HG03196 (cell line): Measurements from ENCODE around the gene ARHGAP10.
"Not testable (repeated sequence)": the region's sequence is repeated elsewhere in the genome, so short reads cannot be mapped to it uniquely, and the experiment has no call there.

Experiments
- ATAC-seq: cut with Tn5 transposase; IDR thresholded peaks from one replicate; pipeline ENCODE4 v1.9.1; 2021; ENCODE audit not compliant: unreplicated experiment

The ARHGAP10 gene

DNA sequence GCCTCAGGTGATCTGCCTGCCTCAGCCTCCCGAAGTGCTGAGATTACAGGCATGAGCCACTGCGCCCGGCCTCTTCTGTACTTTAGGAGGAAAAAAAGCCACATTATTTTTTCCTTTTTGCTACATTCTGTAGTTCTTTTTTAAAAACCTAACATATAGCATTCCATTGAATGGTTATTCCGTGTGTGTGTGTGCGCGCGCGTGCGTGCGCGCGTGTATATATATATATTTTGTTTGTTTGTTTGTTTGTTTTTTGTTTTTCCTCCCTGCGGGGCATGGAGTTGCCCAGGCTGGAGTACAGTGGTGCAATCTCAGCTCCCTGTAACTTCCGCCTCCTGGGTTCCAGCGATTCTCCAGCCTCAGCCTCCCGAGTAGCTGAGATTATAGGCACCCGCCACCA lies 59.5 kb downstream of the ARHGAP10 start:
- no peak for ATAC-seq

- no peak for ATAC-seq
These were observed 60.0 kb downstream of the ARHGAP10 start for GRCh38 chr4:147791865-147792264.

- no peak for ATAC-seq
These were observed 61.9 kb downstream of the ARHGAP10 start for GRCh38 chr4:147793569-147794313.

GRCh38 chr4:147794314-147794680 lies 62.4 kb downstream of the ARHGAP10 start:
- no peak for ATAC-seq

DNA sequence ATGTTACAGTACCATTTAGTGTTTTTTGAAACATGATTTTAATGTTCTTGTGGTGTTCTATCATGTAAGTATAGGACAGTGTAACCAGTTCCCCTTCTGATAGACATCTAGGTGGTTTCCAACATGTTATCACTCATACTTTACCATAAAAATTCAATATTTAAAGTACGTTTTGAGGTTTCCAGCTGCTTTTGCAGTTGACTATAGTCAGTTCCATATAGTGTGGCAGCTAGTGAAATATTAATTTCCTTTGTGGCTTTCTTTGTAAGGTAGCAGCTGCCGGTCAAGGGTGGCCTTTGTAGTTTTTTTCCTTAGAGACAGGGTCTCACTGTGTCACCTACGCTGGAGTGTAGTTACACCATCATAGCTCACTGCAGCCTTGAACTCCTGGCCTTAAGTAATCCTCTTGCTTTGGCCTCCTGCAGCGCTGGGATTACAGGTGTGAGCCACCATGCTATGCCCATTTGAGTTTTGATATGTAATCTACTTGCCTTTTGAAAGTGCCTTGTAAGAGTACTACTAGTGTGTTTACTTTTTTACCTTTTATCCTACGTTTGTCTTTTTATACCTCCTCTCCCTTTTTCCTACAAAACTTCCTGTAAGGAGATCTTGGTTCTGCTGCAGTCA lies 63.0 kb downstream of the ARHGAP10 start:
- ATAC-seq: peak; percentile 72

DNA sequence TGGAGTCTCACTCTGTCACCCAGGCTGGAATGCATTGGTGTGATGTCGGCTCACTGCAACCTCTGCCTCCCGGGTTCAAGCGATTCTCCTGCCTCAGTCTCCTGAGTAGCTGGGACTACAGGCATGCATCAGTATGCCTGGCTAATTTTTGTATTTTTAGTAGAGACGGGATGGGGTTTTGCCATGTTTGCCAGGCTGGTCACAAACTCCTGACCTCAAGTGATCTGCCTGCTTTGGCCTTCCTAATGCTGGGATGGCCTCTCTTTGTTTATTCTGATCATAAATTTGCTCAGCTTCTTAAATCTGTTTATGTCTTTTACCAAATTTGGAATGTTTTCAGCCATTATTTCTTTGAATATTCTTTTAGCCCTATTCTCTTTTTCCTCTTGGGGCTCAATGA lies 67.2 kb downstream of the ARHGAP10 start:
- ATAC-seq: not testable (repeated sequence)

- ATAC-seq: peak; percentile 97
These were observed 68.2 kb downstream of the ARHGAP10 start for GRCh38 chr4:147799986-147800555.

DNA sequence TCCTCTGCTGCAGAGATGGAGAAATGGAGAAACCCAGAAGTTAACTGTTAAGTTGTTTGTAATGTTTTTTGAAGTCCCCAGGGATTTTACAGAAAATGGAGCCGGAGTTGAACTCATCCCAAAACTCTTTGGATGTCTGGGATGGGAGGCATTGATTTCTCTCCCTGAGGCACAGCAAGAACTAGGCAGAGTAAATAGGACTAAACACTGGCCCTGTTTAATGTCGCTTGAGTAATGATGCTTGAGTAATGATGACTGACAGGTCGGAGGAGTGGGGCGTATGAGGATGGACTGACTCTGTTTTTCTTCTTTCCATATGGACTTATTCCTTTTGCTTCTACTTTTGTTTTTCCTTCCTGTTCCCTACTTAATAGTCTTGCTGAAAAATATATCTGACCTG lies 69.9 kb downstream of the ARHGAP10 start:
- ATAC-seq: no peak

GRCh38 chr4:147802346-147802745 lies 70.5 kb downstream of the ARHGAP10 start:
- ATAC-seq: no peak

DNA sequence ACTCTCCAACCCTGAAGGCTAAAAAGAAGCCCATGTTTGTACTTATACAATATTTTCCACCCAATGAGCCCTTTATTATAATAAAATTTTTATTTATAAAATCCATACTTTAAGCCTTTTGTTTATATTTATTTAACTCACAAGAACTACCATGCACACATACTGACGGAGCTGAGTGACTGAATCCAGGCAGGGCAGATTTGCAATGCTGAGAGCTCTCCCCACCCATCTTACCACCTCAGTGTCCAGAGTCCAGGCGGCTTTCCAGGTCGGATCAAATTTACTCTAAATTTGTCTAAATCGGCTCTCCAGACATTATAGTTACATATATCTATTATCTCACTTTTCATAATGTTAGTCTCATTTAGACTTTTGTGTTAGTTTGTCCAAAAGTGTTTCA lies 74.1 kb downstream of the ARHGAP10 start:
- no peak for ATAC-seq

GRCh38 chr4:147808447-147808846 lies 76.6 kb downstream of the ARHGAP10 start:
- ATAC-seq: no peak

DNA sequence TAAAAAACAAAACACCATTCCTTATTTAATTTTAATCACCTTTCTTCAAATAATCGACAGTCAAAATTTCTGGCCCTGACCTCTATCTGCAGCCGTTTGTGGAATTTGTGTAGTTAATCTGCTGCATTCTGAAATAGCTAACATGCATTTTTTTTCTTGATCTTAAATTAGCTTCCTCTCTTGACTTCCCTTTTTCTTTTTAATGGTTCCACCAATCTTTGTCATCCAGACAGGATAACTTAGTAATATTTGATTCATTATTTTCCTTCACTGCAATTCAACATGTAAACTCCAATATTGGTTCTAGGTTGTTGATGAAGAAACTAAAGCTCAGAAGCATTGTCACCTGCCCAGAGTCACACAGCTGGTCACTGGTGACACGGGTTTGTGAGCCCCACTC lies 77.3 kb downstream of the ARHGAP10 start:
- ATAC-seq: no peak

GRCh38 chr4:147811878-147812277 lies 80.0 kb downstream of the ARHGAP10 start:
- ATAC-seq: no peak

GRCh38 chr4:147813109-147813773 lies 81.4 kb downstream of the ARHGAP10 start:
- ATAC-seq: no peak

GRCh38 chr4:147813973-147814372 lies 82.1 kb downstream of the ARHGAP10 start:
- no peak for ATAC-seq

DNA sequence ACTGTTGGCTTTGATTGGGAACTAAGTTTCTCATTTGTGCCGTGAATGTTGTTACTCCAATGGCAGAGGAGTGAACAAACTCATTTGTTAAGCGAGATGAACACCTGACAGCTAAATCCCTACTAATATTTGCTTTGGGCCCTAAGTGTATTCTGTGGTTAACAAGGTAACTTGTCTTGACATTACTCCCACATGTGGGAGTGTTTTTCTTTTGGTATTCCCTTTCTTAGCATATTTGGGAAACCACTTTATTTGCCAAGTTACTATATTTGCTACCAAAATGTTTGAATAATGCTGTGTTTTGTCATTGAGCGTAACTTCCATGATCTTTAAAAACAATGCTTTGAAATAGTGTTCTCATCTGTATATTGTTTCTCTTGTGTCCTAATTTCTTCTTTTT lies 82.5 kb downstream of the ARHGAP10 start:
- no peak for ATAC-seq

DNA sequence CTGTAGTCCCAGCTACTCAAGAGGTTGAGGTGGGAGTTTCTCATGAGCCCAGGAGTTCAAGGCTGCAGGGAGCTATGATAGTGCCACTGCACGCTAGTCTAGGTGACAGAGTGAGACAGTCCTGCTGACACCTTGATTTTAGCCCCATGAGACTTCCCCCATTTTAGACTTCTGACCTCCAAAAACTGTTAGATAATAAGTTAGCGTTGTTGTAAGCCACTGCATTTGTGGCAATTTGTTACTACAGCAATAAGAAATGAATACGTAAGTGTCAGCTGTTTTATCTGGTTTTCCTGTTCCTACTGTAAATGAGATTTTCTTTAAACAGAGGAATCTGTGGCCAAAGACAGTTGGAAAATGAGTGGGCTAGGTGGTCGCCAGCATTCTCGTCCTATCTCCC lies 83.9 kb downstream of the ARHGAP10 start:
- ATAC-seq: no peak

- ATAC-seq: no peak
These were observed 84.7 kb downstream of the ARHGAP10 start for GRCh38 chr4:147816382-147817254.

DNA sequence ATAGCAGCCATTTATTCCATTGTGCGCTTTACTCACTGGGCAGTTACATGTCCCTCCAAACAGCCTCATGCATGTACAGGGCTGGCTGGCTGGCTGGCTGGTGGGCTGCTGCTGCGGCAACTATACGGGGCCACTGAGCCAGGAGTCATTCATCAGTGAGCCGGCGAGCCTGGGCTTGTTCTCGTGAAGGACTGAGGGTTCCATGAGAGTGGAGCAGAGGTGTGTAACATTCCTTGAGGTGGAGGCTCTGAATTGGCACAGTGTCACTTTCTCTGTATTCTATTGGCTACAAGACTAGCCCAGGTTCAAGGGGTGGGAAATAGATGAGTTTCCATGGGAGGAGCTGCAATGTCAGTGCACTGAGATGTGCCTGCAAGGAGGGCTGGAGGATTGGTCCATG lies 89.1 kb downstream of the ARHGAP10 start:
- no peak for ATAC-seq

DNA sequence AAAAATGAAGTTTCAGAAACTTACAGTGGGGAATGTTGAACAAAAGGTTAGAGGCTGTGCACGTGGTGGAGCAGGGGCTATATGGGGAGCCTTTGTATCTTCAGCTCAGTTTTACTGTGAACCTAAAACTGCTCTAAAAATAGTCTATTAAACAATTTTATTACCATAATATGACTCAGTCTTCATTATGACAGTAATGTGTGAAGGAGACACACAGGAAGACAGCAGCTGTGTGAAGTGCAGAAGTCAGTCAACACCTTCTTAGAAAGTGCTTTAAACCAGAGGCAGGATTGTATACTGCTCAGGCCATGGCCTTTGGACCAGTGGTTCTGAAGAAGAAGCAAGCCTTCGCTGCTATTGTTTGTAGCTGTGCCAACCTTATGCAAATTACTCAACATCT lies 89.7 kb downstream of the ARHGAP10 start:
- peak; percentile 63 for ATAC-seq

GRCh38 chr4:147822128-147822527 lies 90.2 kb downstream of the ARHGAP10 start:
- no peak for ATAC-seq
